Non-pigmented ciliary epithelial cell (primary cell): Measurements from ENCODE around the gene RNU5B-1.

Experiments
- DNase-seq: peaks from one replicate; pipeline ENCODE4 v3.0.0-alpha.2; 2010; ENCODE audit warnings: low read depth

Gene RNU5B-1

GRCh38 chr15:65328506-65329287, 24.2 kb downstream of the RNU5B-1 start:
- no peak for DNase-seq

- no peak for DNase-seq
Measured at GRCh38 chr15:65329288-65329983, 25.0 kb downstream of the RNU5B-1 start.

- no peak for DNase-seq
Measured at GRCh38 chr15:65329984-65330735, 25.7 kb downstream of the RNU5B-1 start.

DNA sequence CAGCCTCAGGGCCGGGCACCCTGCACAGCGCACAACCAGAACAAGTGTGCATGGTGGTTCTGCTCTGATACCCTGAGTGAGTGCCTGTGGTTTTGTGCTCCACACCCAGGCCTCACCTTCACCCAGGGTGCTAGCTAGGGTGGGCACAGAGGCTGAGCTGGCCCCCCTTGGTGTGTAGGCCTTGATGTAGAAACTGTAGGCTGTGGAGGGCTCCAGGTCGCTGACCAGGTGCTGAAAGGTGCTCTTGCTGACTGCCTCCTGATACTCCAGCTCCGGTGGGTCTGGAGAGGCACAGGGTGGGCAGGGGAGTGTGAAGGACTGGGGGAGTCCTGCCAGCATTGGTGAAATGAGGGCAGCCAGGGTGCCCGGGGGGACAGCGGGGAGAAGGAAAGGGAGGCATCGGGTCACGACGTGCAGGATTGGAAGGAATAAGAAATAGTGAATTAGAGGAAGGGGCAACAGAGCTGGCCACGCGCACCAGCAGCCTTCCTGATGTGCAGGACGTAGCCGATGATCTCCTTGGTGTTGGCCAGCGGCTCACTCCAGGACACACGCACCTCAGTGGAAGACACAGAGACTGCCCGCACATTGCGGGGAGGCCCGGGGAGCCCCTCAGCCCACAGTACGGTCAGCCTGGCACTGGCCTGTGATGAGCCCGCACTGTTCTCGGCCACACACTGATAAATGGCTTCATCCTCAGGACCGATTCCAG, 26.6 kb downstream of the RNU5B-1 start:
- no peak for DNase-seq

DNA sequence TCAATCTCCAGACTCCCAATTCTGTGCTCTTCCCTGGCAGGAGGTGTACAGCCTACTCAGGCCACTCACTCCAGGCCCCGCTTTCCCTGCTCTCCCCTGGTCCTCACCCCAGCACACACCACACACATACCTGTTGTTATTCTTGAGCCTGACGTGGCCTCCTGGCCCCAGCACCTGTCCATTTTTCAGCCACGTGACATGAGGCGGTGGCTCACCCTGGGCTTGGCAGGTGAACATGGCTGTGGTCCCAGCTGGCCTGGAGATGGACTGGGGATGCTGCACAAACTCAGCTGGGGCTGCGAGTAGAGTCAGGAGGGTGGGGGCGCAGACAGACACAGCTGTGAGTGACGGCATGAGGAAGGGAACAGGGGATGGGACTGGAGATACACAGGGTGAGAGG, 27.3 kb downstream of the RNU5B-1 start:
- no peak for DNase-seq

GRCh38 chr15:65332391-65333147, 28.1 kb downstream of the RNU5B-1 start:
- DNase-seq = no peak

DNA sequence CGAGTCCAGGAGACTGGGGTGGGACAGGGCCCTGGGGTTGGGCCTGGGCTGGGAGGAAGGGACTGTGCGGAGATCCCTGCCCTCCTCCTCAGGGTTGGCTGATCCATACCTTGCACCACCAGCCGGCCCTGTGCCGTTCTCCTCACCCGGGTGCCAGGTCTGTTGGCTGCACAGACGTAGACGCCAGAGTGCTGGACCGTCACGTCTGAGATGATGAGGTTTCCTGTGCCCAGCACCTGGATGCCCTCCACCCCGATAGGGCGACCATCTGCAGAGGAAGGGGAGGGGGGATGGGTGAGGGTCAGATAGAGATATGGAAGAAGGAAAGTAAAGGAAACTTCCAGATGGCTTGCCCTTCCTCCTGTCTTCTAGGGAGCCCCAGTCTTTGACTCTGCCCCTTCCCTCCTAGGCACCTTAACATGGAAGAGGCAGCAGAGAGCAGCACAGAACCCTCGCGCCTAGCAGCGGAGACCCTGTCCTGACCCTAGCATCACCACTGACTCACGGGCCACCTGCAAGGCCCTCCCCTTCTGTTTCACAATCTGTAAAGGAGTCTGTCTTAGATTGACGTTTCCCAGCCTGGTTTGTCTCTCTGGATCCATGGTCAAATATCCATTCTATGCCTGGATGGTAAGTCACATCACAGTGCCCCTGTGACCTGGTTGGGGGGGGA, 28.8 kb downstream of the RNU5B-1 start:
- no peak for DNase-seq

- no peak for DNase-seq
Measured at GRCh38 chr15:65333856-65334255, 29.4 kb downstream of the RNU5B-1 start.

GRCh38 chr15:65334586-65335231, 30.2 kb downstream of the RNU5B-1 start:
- no peak for DNase-seq

GRCh38 chr15:65335278-65336055, 31.0 kb downstream of the RNU5B-1 start:
- DNase-seq = no peak

GRCh38 chr15:65336493-65337435, 32.3 kb downstream of the RNU5B-1 start:
- no peak for DNase-seq

DNA sequence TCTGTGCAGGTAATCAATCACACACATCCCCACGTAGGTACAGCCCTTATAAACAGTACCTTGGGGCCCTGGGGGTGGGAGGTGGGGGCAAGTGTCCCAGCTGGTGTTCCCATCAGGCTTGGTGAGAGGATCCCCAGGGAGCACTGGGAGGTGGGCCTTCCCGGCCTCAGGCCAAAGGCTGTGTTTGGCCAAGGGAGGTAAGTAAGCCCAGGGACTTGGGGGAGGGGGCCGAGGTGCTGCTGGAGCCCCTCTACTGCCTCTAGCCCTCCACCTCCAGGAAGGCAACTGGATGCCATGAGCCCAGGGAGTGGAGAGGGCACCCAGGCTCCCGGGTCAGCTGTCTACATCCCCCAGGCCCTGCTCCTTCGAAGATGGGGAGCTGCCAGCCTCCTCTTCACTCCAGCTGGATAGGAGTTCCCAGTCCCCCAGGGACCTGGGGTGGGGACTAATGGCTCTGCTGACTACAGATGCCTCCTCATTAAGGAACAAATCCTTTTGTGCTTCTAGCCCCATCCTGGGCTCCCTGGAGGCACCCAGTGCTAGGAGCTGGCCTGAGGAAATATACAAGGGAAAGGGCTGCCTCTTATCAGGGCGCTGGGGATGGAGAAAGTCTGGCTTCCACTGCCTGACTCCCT, 33.1 kb downstream of the RNU5B-1 start:
- DNase-seq = no peak

GRCh38 chr15:65338366-65338765, 33.9 kb downstream of the RNU5B-1 start:
- no peak for DNase-seq

GRCh38 chr15:65338823-65339222, 34.3 kb downstream of the RNU5B-1 start:
- no peak for DNase-seq

DNA sequence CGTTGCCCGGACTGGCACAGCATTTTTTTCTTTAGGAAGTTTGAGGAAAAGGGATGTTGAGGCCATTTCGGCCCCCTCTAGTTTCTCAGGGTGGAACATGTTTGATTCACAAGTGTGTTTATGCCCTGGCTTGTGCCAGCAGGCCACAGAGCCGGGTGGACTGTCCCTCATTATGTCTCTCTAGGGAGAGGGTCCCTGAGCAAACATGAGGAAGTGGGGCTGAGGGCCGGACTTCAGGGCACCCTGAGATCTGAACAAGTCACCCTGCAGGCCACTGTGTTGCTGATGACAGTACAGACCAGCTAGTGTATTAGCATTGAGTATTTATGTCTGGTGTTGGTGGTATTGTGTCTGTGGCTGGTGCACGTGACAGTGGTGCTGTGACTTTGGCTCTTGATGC, 34.9 kb downstream of the RNU5B-1 start:
- no peak for DNase-seq

GRCh38 chr15:65339920-65340319, 35.4 kb downstream of the RNU5B-1 start:
- no peak for DNase-seq

DNA sequence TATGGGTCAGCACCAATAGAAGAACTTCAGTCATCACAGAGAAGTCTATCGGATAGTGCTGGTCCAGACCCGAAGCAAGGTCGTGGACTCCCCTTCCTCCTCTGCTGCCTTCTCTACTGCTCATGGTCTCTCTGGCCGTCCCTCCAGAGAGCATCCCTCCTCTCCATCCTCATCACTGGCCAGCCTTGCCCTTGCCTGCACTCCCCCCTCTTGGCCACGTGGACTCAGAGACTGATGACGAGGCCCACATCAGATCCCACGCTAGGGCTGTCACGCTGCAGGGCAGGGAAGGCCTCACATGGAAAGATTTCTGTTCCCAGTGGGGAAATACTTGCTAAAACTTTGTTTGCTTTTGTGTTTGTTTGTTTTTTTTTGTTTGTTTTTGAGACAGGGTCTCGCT, 38.0 kb downstream of the RNU5B-1 start:
- DNase-seq = no peak
